ENCODE data around the gene KCTD21.

KCTD21 gene

DNA sequence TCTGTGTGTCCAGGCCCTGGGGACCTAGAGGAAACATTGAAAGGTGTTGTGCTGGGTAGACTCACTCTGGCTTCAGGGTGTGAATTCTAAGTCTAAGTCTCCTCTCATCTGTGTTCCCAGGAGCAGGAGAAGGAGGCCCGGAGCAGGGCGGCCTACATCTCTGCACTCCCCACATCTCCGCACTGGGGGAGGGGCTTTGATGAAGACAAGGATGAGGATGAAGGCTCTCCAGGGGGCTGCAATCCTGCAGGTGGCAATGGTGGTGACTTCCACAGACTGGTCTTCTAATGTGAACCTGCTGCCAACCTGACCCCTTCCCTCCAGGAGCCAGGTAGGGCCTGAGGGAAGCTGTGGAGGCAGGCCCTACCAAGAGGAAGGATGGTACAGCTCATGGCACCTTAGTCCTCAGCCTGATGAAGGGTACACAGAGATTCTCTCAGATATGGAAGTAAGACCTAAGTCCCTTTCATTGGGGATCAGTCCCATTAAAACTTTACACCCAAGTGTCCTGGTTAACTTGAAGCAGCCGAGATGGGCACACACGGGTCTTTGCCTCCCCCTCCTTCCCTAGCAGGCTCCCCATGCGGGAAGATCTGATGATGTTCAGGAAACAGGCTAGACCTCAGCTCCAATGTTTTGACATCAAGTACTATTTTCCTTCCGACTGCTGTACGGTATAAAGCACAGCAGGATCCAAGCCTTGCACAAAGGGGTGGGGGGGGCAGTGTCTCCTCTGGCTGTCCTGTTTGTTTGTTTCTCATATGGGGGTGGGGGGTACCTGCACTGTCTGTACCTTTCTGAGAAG lies 25.3 kb upstream of the KCTD21 start:
- ATAC-seq, result no peak
- TF ChIP-seq, protein P1, sequence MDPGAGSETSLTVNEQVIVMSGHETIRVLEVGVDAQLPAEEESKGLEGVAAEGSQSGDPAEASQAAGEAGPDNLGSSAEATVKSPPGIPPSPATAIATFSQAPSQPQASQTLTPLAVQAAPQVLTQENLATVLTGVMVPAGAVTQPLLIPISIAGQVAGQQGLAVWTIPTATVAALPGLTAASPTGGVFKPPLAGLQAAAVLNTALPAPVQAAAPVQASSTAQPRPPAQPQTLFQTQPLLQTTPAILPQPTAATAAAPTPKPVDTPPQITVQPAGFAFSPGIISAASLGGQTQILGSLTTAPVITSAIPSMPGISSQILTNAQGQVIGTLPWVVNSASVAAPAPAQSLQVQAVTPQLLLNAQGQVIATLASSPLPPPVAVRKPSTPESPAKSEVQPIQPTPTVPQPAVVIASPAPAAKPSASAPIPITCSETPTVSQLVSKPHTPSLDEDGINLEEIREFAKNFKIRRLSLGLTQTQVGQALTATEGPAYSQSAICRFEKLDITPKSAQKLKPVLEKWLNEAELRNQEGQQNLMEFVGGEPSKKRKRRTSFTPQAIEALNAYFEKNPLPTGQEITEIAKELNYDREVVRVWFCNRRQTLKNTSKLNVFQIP (CRISPR knock-in tag; IDR thresholded peaks at IDR 0.05; ENCODE audit: borderline replicate concordance, low read depth), result no peak
- no peak for TF ChIP-seq ZNF565 (CRISPR knock-in tag; conservative IDR thresholded peaks at IDR 0.05; ENCODE audit: low read depth)
- no peak for TF ChIP-seq TOX (CRISPR knock-in tag; IDR thresholded peaks at IDR 0.05; ENCODE audit: borderline replicate concordance)
- no peak for TF ChIP-seq ARNTL (CRISPR knock-in tag; IDR thresholded peaks at IDR 0.05; ENCODE audit: borderline replicate concordance, low read depth)
- TF ChIP-seq ESRRG (CRISPR knock-in tag; IDR thresholded peaks at IDR 0.05), result no peak
- TF ChIP-seq GLIS3 (CRISPR knock-in tag; IDR thresholded peaks at IDR 0.05), result no peak
- no peak for TF ChIP-seq ZNF70 (CRISPR knock-in tag; IDR thresholded peaks at IDR 0.05)
- no peak for TF ChIP-seq RARB (CRISPR knock-in tag; IDR thresholded peaks at IDR 0.05)
- TF ChIP-seq, protein P2, sequence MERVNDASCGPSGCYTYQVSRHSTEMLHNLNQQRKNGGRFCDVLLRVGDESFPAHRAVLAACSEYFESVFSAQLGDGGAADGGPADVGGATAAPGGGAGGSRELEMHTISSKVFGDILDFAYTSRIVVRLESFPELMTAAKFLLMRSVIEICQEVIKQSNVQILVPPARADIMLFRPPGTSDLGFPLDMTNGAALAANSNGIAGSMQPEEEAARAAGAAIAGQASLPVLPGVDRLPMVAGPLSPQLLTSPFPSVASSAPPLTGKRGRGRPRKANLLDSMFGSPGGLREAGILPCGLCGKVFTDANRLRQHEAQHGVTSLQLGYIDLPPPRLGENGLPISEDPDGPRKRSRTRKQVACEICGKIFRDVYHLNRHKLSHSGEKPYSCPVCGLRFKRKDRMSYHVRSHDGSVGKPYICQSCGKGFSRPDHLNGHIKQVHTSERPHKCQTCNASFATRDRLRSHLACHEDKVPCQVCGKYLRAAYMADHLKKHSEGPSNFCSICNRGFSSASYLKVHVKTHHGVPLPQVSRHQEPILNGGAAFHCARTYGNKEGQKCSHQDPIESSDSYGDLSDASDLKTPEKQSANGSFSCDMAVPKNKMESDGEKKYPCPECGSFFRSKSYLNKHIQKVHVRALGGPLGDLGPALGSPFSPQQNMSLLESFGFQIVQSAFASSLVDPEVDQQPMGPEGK (CRISPR knock-in tag; IDR thresholded peaks at IDR 0.05; ENCODE audit: borderline replicate concordance), result no peak
- TF ChIP-seq, protein P3, sequence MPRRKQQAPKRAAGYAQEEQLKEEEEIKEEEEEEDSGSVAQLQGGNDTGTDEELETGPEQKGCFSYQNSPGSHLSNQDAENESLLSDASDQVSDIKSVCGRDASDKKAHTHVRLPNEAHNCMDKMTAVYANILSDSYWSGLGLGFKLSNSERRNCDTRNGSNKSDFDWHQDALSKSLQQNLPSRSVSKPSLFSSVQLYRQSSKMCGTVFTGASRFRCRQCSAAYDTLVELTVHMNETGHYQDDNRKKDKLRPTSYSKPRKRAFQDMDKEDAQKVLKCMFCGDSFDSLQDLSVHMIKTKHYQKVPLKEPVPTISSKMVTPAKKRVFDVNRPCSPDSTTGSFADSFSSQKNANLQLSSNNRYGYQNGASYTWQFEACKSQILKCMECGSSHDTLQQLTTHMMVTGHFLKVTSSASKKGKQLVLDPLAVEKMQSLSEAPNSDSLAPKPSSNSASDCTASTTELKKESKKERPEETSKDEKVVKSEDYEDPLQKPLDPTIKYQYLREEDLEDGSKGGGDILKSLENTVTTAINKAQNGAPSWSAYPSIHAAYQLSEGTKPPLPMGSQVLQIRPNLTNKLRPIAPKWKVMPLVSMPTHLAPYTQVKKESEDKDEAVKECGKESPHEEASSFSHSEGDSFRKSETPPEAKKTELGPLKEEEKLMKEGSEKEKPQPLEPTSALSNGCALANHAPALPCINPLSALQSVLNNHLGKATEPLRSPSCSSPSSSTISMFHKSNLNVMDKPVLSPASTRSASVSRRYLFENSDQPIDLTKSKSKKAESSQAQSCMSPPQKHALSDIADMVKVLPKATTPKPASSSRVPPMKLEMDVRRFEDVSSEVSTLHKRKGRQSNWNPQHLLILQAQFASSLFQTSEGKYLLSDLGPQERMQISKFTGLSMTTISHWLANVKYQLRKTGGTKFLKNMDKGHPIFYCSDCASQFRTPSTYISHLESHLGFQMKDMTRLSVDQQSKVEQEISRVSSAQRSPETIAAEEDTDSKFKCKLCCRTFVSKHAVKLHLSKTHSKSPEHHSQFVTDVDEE (CRISPR knock-in tag; IDR thresholded peaks at IDR 0.05), result no peak
- TF ChIP-seq ZFP3 (CRISPR knock-in tag; IDR thresholded peaks at IDR 0.05), result no peak

DNA sequence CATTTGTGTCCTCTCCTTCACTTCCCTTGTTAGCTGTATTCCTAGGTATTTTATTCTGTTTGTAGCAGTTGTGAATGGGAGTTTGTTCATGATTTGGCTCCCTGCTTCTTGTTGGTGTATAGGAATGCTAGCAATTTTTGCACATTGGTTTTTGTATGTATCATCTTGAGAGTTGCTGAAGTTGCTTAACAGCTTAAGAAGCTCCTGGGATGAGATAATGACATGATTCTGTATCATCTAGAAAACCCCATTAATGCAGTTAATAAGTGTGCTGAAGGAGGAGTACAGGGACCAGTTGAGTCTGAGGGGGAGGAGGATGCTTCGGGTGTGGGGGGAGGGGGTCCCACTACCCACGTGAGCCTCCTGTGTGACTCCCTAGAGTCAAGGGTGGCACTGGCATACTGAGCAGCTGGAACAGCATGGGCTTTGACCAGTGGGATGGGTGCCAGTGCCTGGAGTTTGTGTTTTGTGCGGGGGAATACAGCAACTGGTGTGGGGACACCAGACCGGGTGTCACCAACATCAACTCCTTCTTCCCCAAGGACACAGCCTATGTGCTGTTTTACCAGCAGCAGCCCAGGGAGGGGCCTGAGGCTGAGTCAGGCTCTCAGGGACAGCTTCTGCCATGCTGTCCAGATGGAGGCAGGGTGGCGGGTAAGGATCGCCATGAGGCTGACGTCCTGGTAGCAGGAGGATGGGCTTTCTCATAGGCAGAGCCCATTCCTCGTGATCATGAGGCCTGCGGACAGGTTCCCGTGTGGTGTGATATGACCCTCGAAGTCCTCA lies 24.4 kb upstream of the KCTD21 start:
- no peak for ATAC-seq
- TF ChIP-seq ISL1 (CRISPR knock-in tag; IDR thresholded peaks at IDR 0.05), result no peak
- TF ChIP-seq, protein P4, sequence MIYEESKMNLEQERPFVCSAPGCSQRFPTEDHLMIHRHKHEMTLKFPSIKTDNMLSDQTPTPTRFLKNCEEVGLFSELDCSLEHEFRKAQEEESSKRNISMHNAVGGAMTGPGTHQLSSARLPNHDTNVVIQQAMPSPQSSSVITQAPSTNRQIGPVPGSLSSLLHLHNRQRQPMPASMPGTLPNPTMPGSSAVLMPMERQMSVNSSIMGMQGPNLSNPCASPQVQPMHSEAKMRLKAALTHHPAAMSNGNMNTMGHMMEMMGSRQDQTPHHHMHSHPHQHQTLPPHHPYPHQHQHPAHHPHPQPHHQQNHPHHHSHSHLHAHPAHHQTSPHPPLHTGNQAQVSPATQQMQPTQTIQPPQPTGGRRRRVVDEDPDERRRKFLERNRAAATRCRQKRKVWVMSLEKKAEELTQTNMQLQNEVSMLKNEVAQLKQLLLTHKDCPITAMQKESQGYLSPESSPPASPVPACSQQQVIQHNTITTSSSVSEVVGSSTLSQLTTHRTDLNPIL (CRISPR knock-in tag; IDR thresholded peaks at IDR 0.05; ENCODE audit: low read depth), result no peak

DNA sequence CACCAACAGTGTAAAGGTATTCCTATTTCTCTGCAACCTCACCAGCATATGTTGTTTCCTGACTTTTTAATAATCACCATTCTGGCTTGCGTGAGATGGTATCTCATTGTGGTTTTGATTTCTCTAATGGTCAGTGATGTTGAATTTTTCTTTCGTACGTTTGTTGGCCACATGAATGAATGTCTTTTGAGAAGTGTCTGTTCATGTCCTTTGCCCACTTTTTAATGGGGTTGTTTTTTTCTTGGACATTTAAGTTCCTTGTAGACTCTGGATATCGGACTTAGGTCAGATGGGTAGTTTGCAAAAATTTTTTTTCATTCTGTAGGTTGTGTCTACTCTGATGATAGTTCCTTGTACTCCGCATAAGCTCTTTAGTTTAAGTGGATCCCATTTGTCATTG lies 23.1 kb upstream of the KCTD21 start:
- no peak for ATAC-seq
- TF ChIP-seq ISL1 (CRISPR knock-in tag; IDR thresholded peaks at IDR 0.05) (no peak), TOX (CRISPR knock-in tag; IDR thresholded peaks at IDR 0.05; ENCODE audit: borderline replicate concordance) (no peak), ARNTL (CRISPR knock-in tag; IDR thresholded peaks at IDR 0.05; ENCODE audit: borderline replicate concordance, low read depth) (no peak), RARB (CRISPR knock-in tag; IDR thresholded peaks at IDR 0.05) (no peak), SNAI2 (CRISPR knock-in tag; IDR thresholded peaks at IDR 0.05) (no peak), ZC3H10 (CRISPR knock-in tag; IDR thresholded peaks at IDR 0.05) (no peak), GLIS3 (CRISPR knock-in tag; IDR thresholded peaks at IDR 0.05) (no peak), OSR1 (CRISPR knock-in tag; IDR thresholded peaks at IDR 0.05) (no peak), ZNF8 (CRISPR knock-in tag; IDR thresholded peaks at IDR 0.05) (no peak)
- TF ChIP-seq, protein P5, sequence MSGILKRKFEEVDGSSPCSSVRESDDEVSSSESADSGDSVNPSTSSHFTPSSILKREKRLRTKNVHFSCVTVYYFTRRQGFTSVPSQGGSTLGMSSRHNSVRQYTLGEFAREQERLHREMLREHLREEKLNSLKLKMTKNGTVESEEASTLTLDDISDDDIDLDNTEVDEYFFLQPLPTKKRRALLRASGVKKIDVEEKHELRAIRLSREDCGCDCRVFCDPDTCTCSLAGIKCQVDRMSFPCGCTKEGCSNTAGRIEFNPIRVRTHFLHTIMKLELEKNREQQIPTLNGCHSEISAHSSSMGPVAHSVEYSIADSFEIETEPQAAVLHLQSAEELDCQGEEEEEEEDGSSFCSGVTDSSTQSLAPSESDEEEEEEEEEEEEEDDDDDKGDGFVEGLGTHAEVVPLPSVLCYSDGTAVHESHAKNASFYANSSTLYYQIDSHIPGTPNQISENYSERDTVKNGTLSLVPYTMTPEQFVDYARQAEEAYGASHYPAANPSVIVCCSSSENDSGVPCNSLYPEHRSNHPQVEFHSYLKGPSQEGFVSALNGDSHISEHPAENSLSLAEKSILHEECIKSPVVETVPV (CRISPR knock-in tag; IDR thresholded peaks at IDR 0.05), result no peak
- TF ChIP-seq, protein P4 (CRISPR knock-in tag; IDR thresholded peaks at IDR 0.05; ENCODE audit: low read depth), result no peak
- TF ChIP-seq, protein P1 (CRISPR knock-in tag; IDR thresholded peaks at IDR 0.05; ENCODE audit: borderline replicate concordance, low read depth), result no peak

All from SK-N-SH treated with all-trans-retinoic acid at 6 μM for 48 hours (cell line).